WTC11 (cell line): ENCODE results near the gene SRC. TPM values are rescaled to one million over a fixed set of nuclear protein-coding genes. Genes with fewer than 3 reads are reported as not detected.

Experiments
- ATAC-seq: fragments of 200-7000 bp; cut with Tn5 transposase; 2 replicates; pipeline ENCODE4 v1.10.0; 2021; ENCODE audit warnings: mild to moderate bottlenecking, moderate library complexity
- CTCF ChIA-PET: fragments of 300-600 bp; sonication (Branson Sonifier 250); formaldehyde crosslinking; loops from one replicate; lab custom pipeline; 2021; ENCODE audit warnings: antibody characterized with exemption; lab: Charles Lee
- POLR2A ChIA-PET: fragments of 350-600 bp; sonication (Branson Sonifier 250); formaldehyde crosslinking; loops from one replicate; lab custom pipeline; 2021; ENCODE audit warnings: antibody characterized with exemption; lab: Charles Lee
- DNase-seq: peaks from one replicate; pipeline ENCODE4 v3.0.0; 2021; ENCODE audit warnings: low spot score
- H3K27ac Mint-ChIP-seq: 2 replicates; pipeline ENCODE4 v1.8.0; 2021; ENCODE audit warnings: mixed read lengths
- H3K27me3 Mint-ChIP-seq: 2 replicates; pipeline ENCODE4 v1.8.0; 2021; ENCODE audit warnings: low read depth, mild to moderate bottlenecking, moderate library complexity, mixed read lengths
- H3K36me3 Mint-ChIP-seq: 2 replicates; pipeline ENCODE4 v1.8.0; 2021; ENCODE audit warnings: mixed read lengths
- H3K4me1 Mint-ChIP-seq: 2 replicates; pipeline ENCODE4 v1.8.0; 2022; ENCODE audit warnings: mixed read lengths
- H3K4me3 Mint-ChIP-seq: 2 replicates; pipeline ENCODE4 v1.8.0; 2021; ENCODE audit warnings: mild to moderate bottlenecking, moderate library complexity, mixed read lengths
- H3K9me3 Mint-ChIP-seq: 2 replicates; pipeline ENCODE4 v1.8.0; 2021; ENCODE audit warnings: mixed read lengths
- AFF4 ChIP-seq: sonication (generic); formaldehyde crosslinking; IDR thresholded peaks from 2 replicates; pipeline ENCODE4 v1.8.1; 2023; ENCODE audit warnings: mild to moderate bottlenecking, missing genetic modification reagents, borderline replicate concordance
- AR ChIP-seq: fragments of 250-450 bp; sonication (Bioruptor Pico); IDR thresholded peaks from 2 replicates; pipeline ENCODE4 v1.9.0; 2021; ENCODE audit warnings: mild to moderate bottlenecking
- ARID4B ChIP-seq: sonication (generic); formaldehyde crosslinking; IDR thresholded peaks from 2 replicates; pipeline ENCODE4 v1.8.0; 2023; ENCODE audit warnings: missing genetic modification reagents, mild to moderate bottlenecking, borderline replicate concordance
- ATF1 ChIP-seq: sonication (generic); formaldehyde crosslinking; IDR thresholded peaks from 2 replicates; pipeline ENCODE4 v1.8.1; 2023; ENCODE audit warnings: mild to moderate bottlenecking, moderate library complexity, missing genetic modification reagents
- FOXP1 ChIP-seq: sonication (generic); formaldehyde crosslinking; IDR thresholded peaks from 2 replicates; pipeline ENCODE4 v1.8.0; 2022; ENCODE audit warnings: missing genetic modification reagents, mild to moderate bottlenecking, moderate library complexity, borderline replicate concordance
- FOXP4 ChIP-seq: sonication (generic); formaldehyde crosslinking; IDR thresholded peaks from 2 replicates; pipeline ENCODE4 v1.8.0; 2022; ENCODE audit warnings: mild to moderate bottlenecking, missing genetic modification reagents
- GRHL2 ChIP-seq: fragments of 250-450 bp; sonication (Bioruptor Pico); IDR thresholded peaks from 2 replicates; pipeline ENCODE4 v1.8.0; 2022; ENCODE audit warnings: mild to moderate bottlenecking, moderate library complexity; ENCODE audit not compliant: insufficient replicate concordance, severe bottlenecking
- GTF2I ChIP-seq: fragments of 250-450 bp; sonication (Bioruptor Pico); conservative IDR thresholded peaks from 2 replicates; pipeline ENCODE4 v1.4.0; 2021; ENCODE audit warnings: mild to moderate bottlenecking
- HMGXB4 ChIP-seq: sonication (generic); formaldehyde crosslinking; IDR thresholded peaks from 2 replicates; pipeline ENCODE4 v1.8.1; 2023; ENCODE audit warnings: mild to moderate bottlenecking, moderate library complexity, missing genetic modification reagents
- IRF1 ChIP-seq: sonication (generic); formaldehyde crosslinking; IDR thresholded peaks from 2 replicates; pipeline ENCODE4 v1.8.0; 2023; ENCODE audit warnings: missing genetic modification reagents
- JUN ChIP-seq: sonication (generic); formaldehyde crosslinking; IDR thresholded peaks from 2 replicates; pipeline ENCODE4 v1.8.0; 2023; ENCODE audit warnings: mild to moderate bottlenecking, missing genetic modification reagents
- MYBL2 ChIP-seq: sonication (generic); formaldehyde crosslinking; IDR thresholded peaks from 2 replicates; pipeline ENCODE4 v1.8.1; 2023; ENCODE audit warnings: mild to moderate bottlenecking, moderate library complexity, missing genetic modification reagents
- OVOL2 ChIP-seq: fragments of 250-450 bp; sonication (Bioruptor Pico); IDR thresholded peaks from 2 replicates; pipeline ENCODE4 v1.9.0; 2021; ENCODE audit warnings: mild to moderate bottlenecking, borderline replicate concordance
- SMAD3 ChIP-seq: sonication (generic); formaldehyde crosslinking; IDR thresholded peaks from 2 replicates; pipeline ENCODE4 v1.8.0; 2022; ENCODE audit warnings: missing genetic modification reagents, mild to moderate bottlenecking, borderline replicate concordance
- USF1 ChIP-seq: sonication (generic); formaldehyde crosslinking; IDR thresholded peaks from 2 replicates; pipeline ENCODE4 v1.8.0; 2022; ENCODE audit warnings: mild to moderate bottlenecking, missing genetic modification reagents
- ZNF219 ChIP-seq: sonication (generic); formaldehyde crosslinking; IDR thresholded peaks from 2 replicates; pipeline ENCODE4 v1.8.0; 2023; ENCODE audit warnings: missing genetic modification reagents, mild to moderate bottlenecking, borderline replicate concordance
- ZNF423 ChIP-seq: fragments of 250-450 bp; sonication (Bioruptor Pico); IDR thresholded peaks from 2 replicates; pipeline ENCODE4 v2.1.2; 2022; ENCODE audit warnings: mild to moderate bottlenecking, moderate library complexity
- ZSCAN18 ChIP-seq: fragments of 250-450 bp; sonication (Bioruptor Pico); IDR thresholded peaks from 2 replicates; pipeline ENCODE4 v2.1.2; 2022; ENCODE audit warnings: mild to moderate bottlenecking, moderate library complexity
- total RNA-seq: library from RNA; stranded (reverse); gene quantifications from 3 replicates; pipeline ENCODE4 v1.2.3, GENCODE V29; 2021

The SRC gene
- total RNA-seq, 1 experiment from 2014 or later: 33.3 TPM

GRCh38 chr20:37366743-37367142 lies 20.8 kb downstream of the SRC start (continued):
- TF ChIP-seq AFF4 (CRISPR knock-in tag) (no peak), OVOL2 (CRISPR knock-in tag) (no peak)

GRCh38 chr20:37369846-37370245 lies 23.9 kb downstream of the SRC start:
- DNase-seq (peak; percentile 8), ATAC-seq (no peak)
- Mint-ChIP-seq H3K4me1 (no peaks in the 10 kb centered on the region), H3K9me3 (peaks cover 5% of the 10 kb centered on the region), H3K27ac (no peak overlapping the region), H3K36me3 (peaks cover 26% of the 10 kb centered on the region), H3K4me3 (no peak overlapping the region), H3K27me3 (no peaks in the 10 kb centered on the region)
- ChIA-PET CTCF (no interaction called here), POLR2A (no interaction called here)
- TF ChIP-seq ATF1 (no peak), ZSCAN18 (CRISPR knock-in tag) (no peak), GTF2I (CRISPR knock-in tag) (no peak), SMAD3 (no peak), USF1 (CRISPR knock-in tag) (no peak), AR (CRISPR knock-in tag) (no peak), JUN (CRISPR knock-in tag) (no peak), ZNF219 (CRISPR knock-in tag) (no peak), HMGXB4 (CRISPR knock-in tag) (no peak), ZNF423 (CRISPR knock-in tag) (no peak), GRHL2 (CRISPR knock-in tag) (no peak), ARID4B (no peak), IRF1 (CRISPR knock-in tag) (no peak), FOXP1 (CRISPR knock-in tag) (no peak), MYBL2 (CRISPR knock-in tag) (no peak), FOXP4 (CRISPR knock-in tag) (no peak)
